Large intestine (tissue), 12 donors: ENCODE measurements around the gene TCFL5. TPM values are rescaled to one million over a fixed set of nuclear protein-coding genes. Genes with fewer than 3 reads are reported as not detected.

ENCODE experiments used
- DNase-seq, 2 donors: peaks; one replicate each; pipeline versions ENCODE4 v3.0.0 to v3.0.0-alpha.2; 2013
- H3K27ac ChIP-seq: one replicate; pipeline ENCODE4 v1.5.1; 2013; ENCODE audit warnings: low read length
- H3K27me3 ChIP-seq: 2 replicates; pipeline ENCODE4 v1.6.1; 2013; ENCODE audit warnings: low read length; ENCODE audit not compliant: control insufficient read depth, insufficient read depth
- H3K36me3 ChIP-seq: 2 replicates; pipeline ENCODE4 v1.6.1; 2013; ENCODE audit warnings: low read length; ENCODE audit not compliant: control insufficient read depth, insufficient read depth
- H3K4me1 ChIP-seq: one replicate; pipeline ENCODE4 v1.6.1; 2013; ENCODE audit warnings: low read length; ENCODE audit not compliant: control insufficient read depth, insufficient read depth
- H3K4me3 ChIP-seq: one replicate; pipeline ENCODE4 v1.5.1; 2013; ENCODE audit warnings: low read length
- H3K9me3 ChIP-seq: one replicate; pipeline ENCODE4 v1.6.1; 2013; ENCODE audit warnings: mild to moderate bottlenecking, low read depth, low read length, moderate library complexity; ENCODE audit not compliant: control insufficient read depth
- WGBS: methylation state at CpG from one replicate; pipeline ENCODE4 v1.1.5; 2013; ENCODE audit warnings: low lambda C conversion rate; ENCODE audit not compliant: insufficient coverage; 5-methylcytosine and 5-hydroxymethylcytosine counted together
- long read RNA-seq, 11 donors: transcript quantifications; one replicate each; lab custom pipeline, GENCODE V29; 2026
- polyA plus RNA-seq: library from polyadenylated mRNA; unstranded; fragments of 120-200 nt; gene quantifications from one replicate; pipeline ENCODE4 v1.2.1, GENCODE V29; 2013

Gene TCFL5
- 6.8 TPM for polyA plus RNA-seq
- long read RNA-seq, donor 1, partial matches to known transcripts, result 12 of 12 reads
- long read RNA-seq, donor 1, other reads (novel, unspliced or antisense), result 0 of 12 reads
- long read RNA-seq, donor 2, result 0 reads
- long read RNA-seq, donor 3, partial matches to known transcripts, result 0 of 2 reads
- long read RNA-seq, donor 3, other reads (novel, unspliced or antisense), result 0 of 2 reads
- long read RNA-seq, donor 4, result 0 reads
- long read RNA-seq, donor 5, partial matches to known transcripts, result 0 of 1 reads
- long read RNA-seq, donor 5, other reads (novel, unspliced or antisense), result 0 of 1 reads
- long read RNA-seq, donor 6, partial matches to known transcripts, result 0 of 2 reads
- long read RNA-seq, donor 6, other reads (novel, unspliced or antisense), result 0 of 2 reads
- long read RNA-seq, donor 7, partial matches to known transcripts, result 0 of 1 reads
- long read RNA-seq, donor 7, other reads (novel, unspliced or antisense), result 0 of 1 reads
- long read RNA-seq, donor 8, result 0 reads
- long read RNA-seq, donor 9, partial matches to known transcripts, result 5 of 5 reads
- long read RNA-seq, donor 9, other reads (novel, unspliced or antisense), result 0 of 5 reads
- long read RNA-seq, donor 10, result 0 reads
- long read RNA-seq, donor 11, partial matches to known transcripts, result 0 of 5 reads
- long read RNA-seq, donor 11, other reads (novel, unspliced or antisense), result 0 of 5 reads

DNA sequence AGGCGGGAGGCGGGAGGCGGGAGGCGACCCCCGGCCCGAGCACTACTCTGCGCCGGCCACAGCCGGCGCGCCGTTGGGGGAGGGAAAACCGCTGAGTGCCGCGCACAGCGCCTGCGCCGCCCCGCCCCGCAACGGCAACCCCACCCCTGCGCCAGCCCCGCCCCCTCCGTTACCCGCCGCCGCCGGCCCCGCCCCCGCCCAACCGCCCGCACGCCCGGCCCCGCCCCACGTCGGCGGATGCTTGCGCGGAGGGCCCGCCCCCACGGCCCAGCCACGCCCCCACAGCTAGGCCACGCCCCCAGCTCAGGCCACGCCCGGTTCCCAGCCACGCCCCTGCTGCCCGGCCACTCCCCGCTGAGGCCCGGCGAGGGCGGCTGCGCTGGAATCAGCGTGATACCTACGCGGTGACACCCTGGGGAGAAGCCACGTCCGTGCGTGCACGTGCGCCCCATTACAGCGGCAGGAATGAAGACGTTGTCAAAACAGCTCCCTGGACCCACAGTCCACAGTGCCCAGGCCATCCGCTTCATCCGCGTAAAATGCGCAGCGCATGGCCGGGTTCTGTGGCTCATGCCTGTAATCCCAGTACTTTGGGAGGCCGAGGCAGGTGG, at the start of gene TCFL5:
Gene TCFL5 (minus strand): TSS at position 97 of the 611 bp plus-strand sequence. CDS start 152 bp downstream, outside the sequence.
- Histone ChIP-seq H3K4me1 (peaks cover 4% of the 10 kb centered on the region), H3K27ac (peak within 1 kb of the TSS; percentile 17), H3K4me3 (peak within 1 kb of the TSS; percentile 17), H3K9me3 (peaks cover 6% of the 10 kb centered on the region), H3K27me3 (peaks cover 15% of the 10 kb centered on the region), H3K36me3 (peaks cover 3% of the 10 kb centered on the region)
- DNase-seq, result peak; percentile 85 to 90
- no CpG with 5 or more reads among the region's 70 CpGs for WGBS

DNA sequence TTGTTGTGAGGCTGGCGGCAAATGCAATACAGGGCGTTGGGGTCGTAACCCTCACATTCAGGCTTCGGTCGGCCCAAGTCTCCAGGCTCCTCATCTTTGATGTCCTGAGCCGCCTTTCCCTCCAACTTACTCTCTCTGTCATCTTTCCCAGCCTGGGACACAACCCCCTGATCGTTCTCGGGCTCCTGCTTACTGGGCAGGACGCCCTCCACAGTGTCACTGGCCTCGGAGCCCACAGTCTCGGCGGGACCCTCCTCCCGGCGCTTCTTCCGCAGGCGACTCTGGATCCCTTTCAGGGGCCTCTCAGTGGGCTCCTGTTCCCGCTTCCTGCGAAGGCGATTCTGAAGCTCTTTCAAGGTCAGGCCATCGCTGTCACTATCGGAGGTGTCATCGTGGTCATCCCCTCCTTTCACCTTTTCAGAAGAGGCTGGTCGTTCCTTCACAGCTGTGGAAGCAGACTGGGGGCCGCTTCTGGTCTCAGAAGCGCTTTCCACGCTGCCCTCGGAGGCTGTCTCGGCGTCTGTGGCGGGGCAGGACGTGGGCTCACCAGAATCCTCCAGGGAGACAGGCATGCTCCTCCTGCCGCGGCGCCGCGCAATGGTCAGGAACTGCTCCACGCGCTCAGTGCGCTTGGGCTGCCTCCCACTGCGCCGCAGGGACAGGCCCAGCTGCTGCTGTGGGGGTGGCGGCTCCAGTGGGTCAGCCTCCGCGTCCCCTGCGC, 49.3 kb upstream of the TCFL5 start:
- 80% methylated on average over 2 of the region's 45 CpGs for WGBS
- DNase-seq, result no peak
- H3K27me3 ChIP-seq, result no peaks in the 10 kb centered on the region
- no peak overlapping the region for H3K4me3 ChIP-seq
- H3K9me3 ChIP-seq, result peaks cover 5% of the 10 kb centered on the region
- H3K4me1 ChIP-seq, result peaks cover 7% of the 10 kb centered on the region
- H3K27ac ChIP-seq, result no peak overlapping the region
- peaks cover 72% of the 10 kb centered on the region for H3K36me3 ChIP-seq

DNA sequence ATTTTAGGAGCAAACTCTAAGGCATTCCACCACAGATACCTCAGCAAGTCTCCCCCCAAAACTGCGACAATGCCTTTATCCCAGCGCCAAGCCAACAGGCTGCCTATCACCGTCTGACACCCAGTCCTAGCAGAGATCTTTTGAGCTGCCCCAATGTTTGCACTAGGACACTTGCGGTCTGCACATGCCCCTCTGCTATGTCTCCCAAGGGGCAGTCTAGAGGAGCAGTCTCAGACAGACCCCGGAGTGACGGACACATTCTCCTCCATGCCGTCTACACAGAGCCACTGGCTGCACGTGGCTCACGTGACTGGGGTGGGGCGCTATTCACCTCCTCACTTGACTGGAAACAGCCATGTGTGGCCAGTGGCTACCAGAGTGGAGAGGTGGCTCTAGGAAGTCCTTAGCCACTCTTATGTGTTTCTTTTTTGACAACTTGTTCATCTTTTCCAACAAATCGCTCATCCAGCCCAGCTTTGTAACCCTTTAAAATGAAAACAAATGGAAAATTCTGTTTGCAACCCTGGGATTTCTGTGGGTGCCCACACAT, 48.7 kb upstream of the TCFL5 start:
- WGBS, result 83% methylated on average over 4 of the region's 11 CpGs
- H3K27me3 ChIP-seq, result no peaks in the 10 kb centered on the region
- peaks cover 7% of the 10 kb centered on the region for H3K4me1 ChIP-seq
- H3K27ac ChIP-seq, result no peak overlapping the region
- H3K36me3 ChIP-seq, result peaks cover 78% of the 10 kb centered on the region
- no peak for DNase-seq
- H3K9me3 ChIP-seq, result peaks cover 5% of the 10 kb centered on the region
- no peak overlapping the region for H3K4me3 ChIP-seq

DNA sequence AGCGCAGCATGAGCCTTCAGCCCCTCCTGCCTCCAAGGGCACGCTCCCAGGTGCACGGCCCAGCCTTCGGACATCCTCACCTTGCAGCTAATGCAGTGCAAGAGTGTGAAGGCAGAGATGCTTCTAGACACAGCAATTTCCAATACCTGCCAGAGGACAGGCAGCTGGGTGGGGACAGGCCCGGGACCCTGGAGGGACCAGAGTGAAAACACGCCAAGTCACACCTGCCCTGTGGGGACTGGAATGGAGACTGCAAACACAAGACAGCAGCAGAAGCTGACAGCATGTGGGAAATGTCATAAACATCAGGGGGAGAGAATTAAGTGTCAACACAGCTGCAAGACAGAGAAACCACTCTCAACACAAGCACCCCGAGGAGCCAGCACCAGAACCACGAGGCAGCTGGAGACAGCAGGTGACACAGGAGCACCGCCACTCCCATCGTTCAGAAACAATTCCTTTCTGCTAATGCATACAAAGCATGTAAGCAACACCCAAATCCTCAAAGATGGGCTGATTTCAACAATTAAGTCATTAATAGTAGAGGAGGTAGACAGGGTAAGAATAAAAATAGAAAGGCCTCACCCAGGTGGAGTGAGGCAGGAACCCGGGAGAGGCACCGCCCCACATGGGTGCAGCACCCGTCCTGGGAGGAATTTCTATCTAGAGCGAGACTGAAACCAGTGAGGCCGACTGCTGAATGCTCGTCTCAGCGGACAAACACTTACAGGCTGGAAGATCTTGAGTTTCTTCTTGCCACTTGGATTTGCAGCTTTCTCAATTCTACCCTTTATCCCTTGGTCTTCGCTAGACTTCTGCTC, 47.6 kb upstream of the TCFL5 start:
- peaks cover 5% of the 10 kb centered on the region for H3K9me3 ChIP-seq
- H3K36me3 ChIP-seq, result peaks cover 88% of the 10 kb centered on the region
- no peaks in the 10 kb centered on the region for H3K4me1 ChIP-seq
- no peak overlapping the region for H3K4me3 ChIP-seq
- DNase-seq, result no peak
- WGBS, result no CpG with 5 or more reads among the region's 18 CpGs
- H3K27ac ChIP-seq, result no peak overlapping the region
- no peaks in the 10 kb centered on the region for H3K27me3 ChIP-seq

DNA sequence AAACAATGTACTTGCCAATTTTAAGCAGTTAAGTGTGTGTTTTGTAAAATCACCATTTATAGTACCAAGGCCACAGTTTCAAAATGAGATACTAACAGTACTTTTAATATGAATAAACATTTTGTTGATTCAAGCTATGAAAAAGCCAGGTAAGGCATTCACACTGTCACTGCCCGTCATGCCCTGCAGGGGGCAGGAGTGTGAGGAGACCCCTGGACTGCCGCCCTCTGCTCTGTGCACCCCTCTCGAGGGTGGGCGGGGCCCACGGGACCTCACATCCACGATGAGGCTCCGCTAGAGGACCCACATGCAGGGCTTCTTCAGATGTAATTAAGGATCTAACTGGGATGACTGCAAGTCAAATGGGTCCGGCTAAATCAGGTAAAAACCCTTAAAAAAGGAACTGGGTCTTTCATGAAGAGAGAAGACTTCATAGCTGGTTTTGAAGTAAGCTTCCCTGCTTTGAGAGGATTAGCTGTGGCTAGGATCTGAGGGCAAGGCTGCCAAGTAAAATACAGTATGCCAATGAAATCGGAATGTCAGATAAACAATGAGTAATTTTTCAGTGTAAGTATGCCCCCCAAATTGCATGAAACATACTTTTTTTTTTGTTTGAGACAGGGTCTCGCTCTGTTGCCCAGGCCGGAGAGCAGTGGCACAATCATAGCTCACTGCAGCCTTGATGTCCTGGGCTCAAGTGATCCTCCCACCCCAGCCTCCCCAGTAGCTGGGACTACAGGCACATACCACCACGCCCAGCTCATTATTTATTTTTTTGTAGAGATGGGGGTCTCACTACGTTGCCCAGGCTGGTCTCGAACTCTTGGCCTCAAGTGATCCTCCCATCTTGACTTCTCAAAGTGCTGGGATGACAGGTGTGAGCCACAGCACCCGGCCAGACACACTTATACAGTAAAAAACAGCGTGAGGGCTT, 46.0 kb upstream of the TCFL5 start:
- Histone ChIP-seq H3K4me1 (no peaks in the 10 kb centered on the region), H3K27me3 (no peaks in the 10 kb centered on the region), H3K36me3 (peaks cover 93% of the 10 kb centered on the region), H3K4me3 (no peak overlapping the region), H3K9me3 (peaks cover 5% of the 10 kb centered on the region), H3K27ac (no peak overlapping the region)
- WGBS, result 100% methylated on average over 1 of the region's 16 CpGs
- no peak for DNase-seq

DNA sequence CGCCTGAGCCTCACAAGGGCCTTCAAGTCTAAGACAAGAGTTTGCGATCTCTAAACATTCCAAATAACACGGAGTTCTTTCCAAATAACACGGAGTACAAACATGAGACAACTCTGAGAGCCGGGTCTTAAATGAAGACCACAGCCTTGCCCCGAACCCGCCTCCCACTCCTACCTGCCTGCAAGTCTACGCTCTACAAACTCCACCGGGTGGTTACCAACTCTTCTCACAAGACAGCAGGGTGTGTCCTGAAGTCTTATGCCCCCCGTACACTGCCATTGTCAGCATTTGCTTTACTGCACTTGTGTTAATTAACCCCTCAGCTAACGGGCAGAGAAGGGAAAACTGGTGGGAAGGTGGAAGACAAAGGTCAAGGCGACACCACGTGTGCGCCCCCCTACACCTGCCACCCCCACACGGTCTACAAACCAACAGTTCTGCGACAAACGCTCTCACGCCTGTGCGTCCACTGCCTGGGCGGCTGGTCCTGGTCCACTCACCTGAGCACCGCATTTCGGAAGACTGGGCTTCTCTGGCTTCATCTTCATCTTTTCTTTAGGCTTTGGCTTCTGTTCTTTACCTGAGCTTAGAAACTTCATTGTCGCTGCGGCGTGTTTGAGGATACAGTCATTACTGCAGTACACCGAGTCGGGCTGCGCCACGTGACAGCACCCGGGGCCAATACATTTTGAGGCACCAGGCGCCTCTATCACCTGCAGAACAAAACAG, 45.2 kb upstream of the TCFL5 start:
- Histone ChIP-seq H3K36me3 (peaks cover 96% of the 10 kb centered on the region), H3K27me3 (no peaks in the 10 kb centered on the region), H3K4me3 (no peak overlapping the region), H3K27ac (no peak overlapping the region), H3K4me1 (no peaks in the 10 kb centered on the region), H3K9me3 (peaks cover 5% of the 10 kb centered on the region)
- DNase-seq, result no peak
- WGBS, result 87% methylated on average over 3 of the region's 31 CpGs

DNA sequence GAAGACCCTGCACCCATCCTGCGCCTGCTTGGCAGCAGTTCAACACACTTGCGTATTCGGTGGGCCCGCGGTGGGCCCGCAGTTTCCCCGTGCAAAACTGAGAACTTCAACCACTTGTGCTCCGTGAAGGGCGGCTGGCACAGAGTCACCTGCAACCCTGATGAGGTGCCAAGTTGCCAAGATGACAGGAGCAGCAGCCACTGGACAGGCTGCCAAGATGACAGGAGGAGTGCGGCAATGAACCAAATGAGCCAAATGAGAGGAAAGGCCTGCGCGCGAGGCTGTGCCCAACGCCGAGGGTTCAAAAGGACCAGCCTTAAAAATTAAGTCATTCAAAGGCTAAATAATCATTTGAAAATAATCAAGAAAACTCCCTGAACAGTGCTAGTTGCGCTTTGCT, 44.6 kb upstream of the TCFL5 start:
- 100% methylated on average over 5 of the region's 16 CpGs for WGBS
- H3K27me3 ChIP-seq, result no peaks in the 10 kb centered on the region

DNA sequence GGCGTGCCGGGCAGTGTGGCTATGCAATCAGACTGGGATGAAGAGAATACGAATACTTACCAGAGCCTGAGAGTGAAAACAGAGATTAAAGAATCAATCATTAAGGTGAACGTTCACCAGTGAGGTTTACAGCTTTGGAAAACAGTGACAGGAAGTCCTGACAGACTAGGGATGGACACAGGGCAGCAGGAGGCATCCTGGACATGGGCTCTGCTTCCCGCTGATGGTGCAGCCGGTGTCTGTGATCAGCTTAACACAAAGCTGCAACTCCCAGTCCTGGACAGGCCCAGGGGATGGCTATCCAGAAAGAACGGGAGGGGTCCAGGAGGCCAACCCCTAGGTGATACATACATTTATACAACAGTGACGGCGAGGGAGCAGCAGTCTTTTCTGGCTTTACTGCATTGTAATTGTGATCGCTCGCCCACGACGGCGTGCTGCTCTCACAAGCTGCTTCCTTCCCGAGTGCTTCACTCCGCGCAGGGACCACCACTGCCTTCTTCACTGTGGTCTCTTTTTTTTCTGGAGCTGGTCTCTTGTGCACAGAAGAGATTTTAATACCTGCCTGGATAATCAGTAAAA, 44.0 kb upstream of the TCFL5 start:
- no CpG with 5 or more reads among the region's 17 CpGs for WGBS
- Histone ChIP-seq H3K27ac (no peak overlapping the region), H3K9me3 (no peaks in the 10 kb centered on the region), H3K36me3 (peaks cover 91% of the 10 kb centered on the region), H3K4me1 (no peaks in the 10 kb centered on the region), H3K4me3 (no peak overlapping the region), H3K27me3 (no peaks in the 10 kb centered on the region)
- DNase-seq, result no peak

More for the DNA sequence above, 44.6 kb upstream of the TCFL5 start:
- Histone ChIP-seq H3K36me3 (peaks cover 94% of the 10 kb centered on the region), H3K4me3 (no peak overlapping the region), H3K4me1 (no peaks in the 10 kb centered on the region), H3K27ac (no peak overlapping the region), H3K9me3 (peaks cover 4% of the 10 kb centered on the region)
- DNase-seq, result no peak
